HG03060 (cell line): ENCODE measurements around the gene FBRSL1.

Source experiments
- ATAC-seq: cut with Tn5 transposase; IDR thresholded peaks from one replicate; pipeline ENCODE4 v1.9.1; 2021; ENCODE audit warnings: low read depth, moderate number of reproducible peaks; ENCODE audit not compliant: unreplicated experiment

The FBRSL1 gene

GRCh38 chr12:132508860-132509732 is 19.1 kb downstream of the FBRSL1 start:
- no peak for ATAC-seq

GRCh38 chr12:132510111-132510724 is 20.3 kb downstream of the FBRSL1 start:
- no peak for ATAC-seq

GRCh38 chr12:132510746-132511477 is 21.0 kb downstream of the FBRSL1 start:
- ATAC-seq: no peak

GRCh38 chr12:132511516-132512196 is 21.7 kb downstream of the FBRSL1 start:
- no peak for ATAC-seq

- ATAC-seq: no peak
Measured at GRCh38 chr12:132512197-132513069, 22.5 kb downstream of the FBRSL1 start.

- no peak for ATAC-seq
Measured at GRCh38 chr12:132513070-132513398, 23.1 kb downstream of the FBRSL1 start.

GRCh38 chr12:132513458-132514135 is 23.6 kb downstream of the FBRSL1 start:
- no peak for ATAC-seq

- ATAC-seq: no peak
Measured at GRCh38 chr12:132514216-132514820, 24.4 kb downstream of the FBRSL1 start.

- no peak for ATAC-seq
Measured at GRCh38 chr12:132514838-132515237, 24.9 kb downstream of the FBRSL1 start.

- no peak for ATAC-seq
Measured at GRCh38 chr12:132516095-132517012, 26.4 kb downstream of the FBRSL1 start.

GRCh38 chr12:132517013-132517739 is 27.2 kb downstream of the FBRSL1 start:
- ATAC-seq: no peak

- ATAC-seq: no peak
Measured at GRCh38 chr12:132517740-132518100, 27.8 kb downstream of the FBRSL1 start.

- ATAC-seq: no peak
Measured at GRCh38 chr12:132518354-132518992, 28.5 kb downstream of the FBRSL1 start.

- no peak for ATAC-seq
Measured at GRCh38 chr12:132520421-132521199, 30.7 kb downstream of the FBRSL1 start.

- ATAC-seq: no peak
Measured at GRCh38 chr12:132521200-132521580, 31.2 kb downstream of the FBRSL1 start.

- no peak for ATAC-seq
Measured at GRCh38 chr12:132521712-132522292, 31.9 kb downstream of the FBRSL1 start.
